Esophagus muscularis mucosa (tissue), 4 donors: ENCODE results near the gene LETM1. TPM values are rescaled to one million over a fixed set of nuclear protein-coding genes. Genes with fewer than 3 reads are reported as not detected.

Experiments
- DNase-seq: peaks from one replicate; pipeline ENCODE4 v3.0.0-alpha.2; 2017; ENCODE audit errors: extremely low spot score
- H3K27ac ChIP-seq, 4 donors: fragments of 200-600 bp; sonication (generic); replicated peaks in 1 of 4; 1 replicate in 3 of 4; 2 replicates in 1 of 4; pipeline ENCODE4 v1.5.1; 2016 to 2019; ENCODE audit warnings: mild to moderate bottlenecking in 1 of 4
- H3K27me3 ChIP-seq, 4 donors: fragments of 200-600 bp; sonication (generic); one replicate each; pipeline versions ENCODE4 v1.5.1 to v1.6.0; 2016 to 2019
- H3K36me3 ChIP-seq, 4 donors: fragments of 200-600 bp; sonication (generic); one replicate each; pipeline ENCODE4 v1.5.1; 2016 to 2019
- H3K4me1 ChIP-seq, 4 donors: fragments of 200-600 bp; sonication (generic); one replicate each; pipeline ENCODE4 v1.5.1; 2016 to 2019
- H3K4me3 ChIP-seq, 4 donors: fragments of 200-600 bp; sonication (generic); 1 replicate in 2 of 4; 2 replicates in 2 of 4; pipeline ENCODE4 v1.5.1; 2016 to 2019; ENCODE audit warnings: mild to moderate bottlenecking in 4 of 4, moderate library complexity in 1 of 4
- H3K9me3 ChIP-seq, 4 donors: fragments of 200-600 bp; sonication (generic); 1 replicate in 3 of 4; 2 replicates in 1 of 4; pipeline ENCODE4 v1.5.1; 2016 to 2019
- EP300 ChIP-seq: sonication (generic); formaldehyde crosslinking; IDR thresholded peaks from one replicate; pipeline ENCODE4 v1.6.1; 2017; ENCODE audit warnings: antibody characterized with exemption
- POLR2A ChIP-seq: fragments of 450-650 bp; IDR thresholded peaks from one replicate; pipeline ENCODE4 v1.6.1; 2017; ENCODE audit warnings: antibody characterized with exemption, moderate library complexity, mild to moderate bottlenecking, low read depth
- POLR2AphosphoS5 ChIP-seq, 2 donors: sonication (generic); formaldehyde crosslinking; IDR thresholded peaks; one replicate each; pipeline ENCODE4 v1.6.1; 2017; ENCODE audit warnings: antibody characterized with exemption in 2 of 2
- WGBS: methylation state at CpG from one replicate; pipeline ENCODE4 v1.1.5; 2018; 5-methylcytosine and 5-hydroxymethylcytosine counted together
- intact Hi-C: fragments of 100-400 bp; cut with DNase I; formaldehyde crosslinking; loops from one replicate; pipeline ENCODE4 v1.15.1; 2023
- total RNA-seq, 4 donors: library from RNA; depleted of rRNA; stranded (reverse); fragments of >200 nt; gene quantifications; one replicate each; pipeline versions ENCODE4 v1.1.0 to v1.2.1, GENCODE V29; 2016
- TF ChIP-seq, protein P1 (sequence below), 3 experiments: fragments of 200-600 bp in 2 of 3; fragments of 450-650 bp in 1 of 3; sonication (generic) in 2 of 3; IDR thresholded peaks; one replicate each; pipeline ENCODE4 v1.5.1; 2017 to 2019; ENCODE audit warnings: antibody characterized with exemption in 3 of 3, mild to moderate bottlenecking in 2 of 3, moderate library complexity in 1 of 3

The LETM1 gene
- total RNA-seq, 4 donors from 2014 or later, result 23.7 to 34.7 (median 33.3) TPM

DNA sequence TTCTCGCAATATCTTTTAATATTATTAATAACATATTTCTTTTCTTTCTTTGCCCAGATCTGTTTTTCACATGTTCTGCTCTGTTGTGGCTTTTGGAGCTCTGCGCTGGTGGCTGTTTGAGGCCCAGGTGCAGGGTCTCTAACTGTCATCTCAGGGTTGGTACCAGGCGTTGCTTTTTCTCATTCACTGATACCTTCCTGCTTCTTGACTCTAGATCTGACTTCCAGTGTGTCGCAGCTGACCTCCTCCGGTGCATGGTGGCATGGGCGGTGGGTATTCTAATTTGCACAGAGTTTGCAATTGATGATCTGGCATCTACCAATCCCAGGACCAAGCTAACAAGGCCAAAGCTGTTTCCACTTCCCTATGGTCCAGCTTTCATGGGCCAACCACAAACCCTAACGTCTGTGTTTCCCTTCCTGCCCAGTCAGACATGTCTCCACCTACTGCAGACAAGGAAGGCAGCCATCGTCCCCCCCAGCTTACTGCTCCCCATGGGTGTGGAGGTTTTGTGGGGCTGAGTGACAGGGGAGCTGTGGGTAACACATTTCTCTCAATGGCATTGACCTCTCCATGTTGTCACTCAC, 25.2 kb downstream of the LETM1 start:
- no peak for DNase-seq
- H3K9me3 ChIP-seq, result no peaks in the 10 kb centered on the region
- H3K27me3 ChIP-seq, result no peaks in the 10 kb centered on the region
- intact Hi-C loops, result no loop called here
- WGBS, result 85% methylated on average over 8 of the region's 8 CpGs
- H3K4me1 ChIP-seq, result peaks cover 0 to 8% (median 3%) of the 10 kb centered on the region in 4 donors
- H3K4me3 ChIP-seq, result no peak overlapping the region
- peaks cover 53 to 79% (median 71%) of the 10 kb centered on the region in 4 donors for H3K36me3 ChIP-seq
- TF ChIP-seq POLR2AphosphoS5 (IDR thresholded peaks at IDR 0.05), result no peak
- TF ChIP-seq, protein P1, sequence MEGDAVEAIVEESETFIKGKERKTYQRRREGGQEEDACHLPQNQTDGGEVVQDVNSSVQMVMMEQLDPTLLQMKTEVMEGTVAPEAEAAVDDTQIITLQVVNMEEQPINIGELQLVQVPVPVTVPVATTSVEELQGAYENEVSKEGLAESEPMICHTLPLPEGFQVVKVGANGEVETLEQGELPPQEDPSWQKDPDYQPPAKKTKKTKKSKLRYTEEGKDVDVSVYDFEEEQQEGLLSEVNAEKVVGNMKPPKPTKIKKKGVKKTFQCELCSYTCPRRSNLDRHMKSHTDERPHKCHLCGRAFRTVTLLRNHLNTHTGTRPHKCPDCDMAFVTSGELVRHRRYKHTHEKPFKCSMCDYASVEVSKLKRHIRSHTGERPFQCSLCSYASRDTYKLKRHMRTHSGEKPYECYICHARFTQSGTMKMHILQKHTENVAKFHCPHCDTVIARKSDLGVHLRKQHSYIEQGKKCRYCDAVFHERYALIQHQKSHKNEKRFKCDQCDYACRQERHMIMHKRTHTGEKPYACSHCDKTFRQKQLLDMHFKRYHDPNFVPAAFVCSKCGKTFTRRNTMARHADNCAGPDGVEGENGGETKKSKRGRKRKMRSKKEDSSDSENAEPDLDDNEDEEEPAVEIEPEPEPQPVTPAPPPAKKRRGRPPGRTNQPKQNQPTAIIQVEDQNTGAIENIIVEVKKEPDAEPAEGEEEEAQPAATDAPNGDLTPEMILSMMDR (IDR thresholded peaks at IDR 0.05), result no peak
- TF ChIP-seq EP300, result no peak
- no peak for TF ChIP-seq POLR2A
- H3K27ac ChIP-seq, result no peak overlapping the region

DNA sequence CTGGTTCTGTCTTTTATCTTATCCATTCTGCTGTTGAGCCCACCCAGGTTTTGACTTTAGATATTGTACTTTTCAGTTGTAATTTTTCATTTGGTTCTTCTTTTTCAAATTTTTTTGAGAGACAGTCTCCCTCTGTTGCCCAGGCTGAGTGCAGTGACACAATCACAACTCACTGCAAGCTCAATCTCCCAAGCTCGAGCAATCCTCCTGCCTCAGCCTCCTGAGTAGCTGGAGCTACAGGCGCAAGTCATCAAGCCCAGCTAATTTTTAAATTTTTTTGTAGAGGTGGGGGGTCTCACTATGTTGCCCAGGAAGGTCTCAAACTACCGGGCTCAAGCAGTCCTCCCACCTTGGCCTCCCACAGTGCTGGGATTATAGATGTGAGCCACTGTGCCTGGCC, 25.7 kb downstream of the LETM1 start:
- Histone ChIP-seq H3K4me1 (peaks cover 0 to 8% (median 3%) of the 10 kb centered on the region in 4 donors), H3K4me3 (no peak overlapping the region), H3K9me3 (no peaks in the 10 kb centered on the region), H3K27ac (no peak overlapping the region), H3K27me3 (no peaks in the 10 kb centered on the region), H3K36me3 (peaks cover 51 to 79% (median 71%) of the 10 kb centered on the region in 4 donors)
- no peak for TF ChIP-seq POLR2AphosphoS5 (IDR thresholded peaks at IDR 0.05)
- no peak for TF ChIP-seq EP300
- no peak for TF ChIP-seq POLR2A
- TF ChIP-seq, protein P1 (IDR thresholded peaks at IDR 0.05), result no peak
- WGBS, result 97% methylated on average over 3 of the region's 3 CpGs
- DNase-seq, result no peak
- intact Hi-C loops, result no loop called here

DNA sequence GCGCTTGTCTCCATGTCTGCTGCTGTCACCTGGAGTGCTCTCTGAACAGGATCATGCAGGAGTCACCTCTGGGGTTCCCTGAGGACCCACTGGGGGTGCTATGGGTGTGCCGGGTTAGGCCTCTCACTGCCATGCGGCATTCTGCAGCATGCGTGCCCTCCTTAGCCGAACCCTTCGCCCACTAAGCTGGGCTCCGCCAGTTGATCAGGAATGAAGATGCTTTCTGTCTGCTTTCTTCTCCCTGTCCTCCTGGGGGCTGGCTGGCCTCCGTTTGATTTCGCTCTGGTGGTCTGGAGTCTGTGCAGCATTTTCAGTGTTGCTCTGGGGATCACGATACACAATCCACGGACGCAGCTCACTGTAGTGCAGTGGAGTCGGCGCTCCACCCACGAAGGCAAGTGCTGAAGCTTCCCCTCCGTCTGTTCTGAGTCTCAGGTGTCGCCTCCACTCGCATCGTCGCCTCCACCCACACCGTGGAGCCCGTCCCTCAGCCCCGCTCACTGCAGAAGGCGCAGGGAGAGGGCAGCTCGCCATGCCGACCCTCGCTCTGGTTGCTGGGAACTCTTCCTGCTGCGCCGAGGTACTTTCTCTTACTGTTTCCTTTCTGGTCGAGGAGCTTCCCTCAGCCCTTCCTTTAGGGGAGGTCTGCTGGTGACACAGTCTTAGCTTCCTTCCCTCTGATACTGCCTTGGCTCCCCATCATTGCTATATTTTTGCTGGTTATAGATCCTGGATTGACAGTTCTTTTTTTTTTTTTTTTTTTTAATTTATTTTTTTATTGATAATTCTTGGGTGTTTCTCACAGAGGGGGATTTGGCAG, 29.2 kb downstream of the LETM1 start:
- H3K27me3 ChIP-seq, result no peaks in the 10 kb centered on the region

DNA sequence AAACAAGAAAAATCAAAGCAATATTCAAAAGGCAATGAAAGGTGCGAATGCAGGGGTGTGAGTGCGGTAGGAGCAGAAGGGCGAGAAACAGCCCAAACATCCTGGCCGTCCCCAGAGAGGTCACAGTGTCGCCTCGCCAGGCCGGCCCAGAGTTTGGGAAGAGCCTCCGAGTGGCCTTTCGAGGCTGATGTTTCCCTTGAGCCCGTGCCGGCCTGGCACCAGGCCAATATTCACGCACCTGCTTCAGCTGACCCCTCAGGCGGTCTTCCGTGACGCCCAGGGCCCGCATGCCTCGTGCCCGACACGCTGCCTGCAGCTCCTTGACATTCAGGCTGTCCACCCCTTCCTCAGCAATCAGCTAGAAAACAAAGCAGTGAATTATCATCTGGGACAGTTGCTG, 30.6 kb downstream of the LETM1 start:
- Histone ChIP-seq H3K27ac (no peak overlapping the region), H3K4me3 (no peak overlapping the region), H3K4me1 (peaks cover 0 to 8% (median 3%) of the 10 kb centered on the region in 4 donors), H3K36me3 (peaks cover 46 to 79% (median 69%) of the 10 kb centered on the region in 4 donors), H3K27me3 (no peaks in the 10 kb centered on the region), H3K9me3 (no peaks in the 10 kb centered on the region)
- 81% methylated on average over 19 of the region's 19 CpGs for WGBS
- intact Hi-C loops, result no loop called here
- no peak for DNase-seq
- no peak for TF ChIP-seq EP300
- TF ChIP-seq POLR2A, result no peak
- no peak for TF ChIP-seq POLR2AphosphoS5 (IDR thresholded peaks at IDR 0.05)

More for the DNA sequence above, 29.2 kb downstream of the LETM1 start:
- Histone ChIP-seq H3K36me3 (peaks cover 51 to 79% (median 71%) of the 10 kb centered on the region in 4 donors), H3K4me3 (no peak overlapping the region), H3K27ac (no peak overlapping the region), H3K4me1 (peaks cover 0 to 8% (median 3%) of the 10 kb centered on the region in 4 donors), H3K9me3 (no peaks in the 10 kb centered on the region)
- no peak for DNase-seq
- intact Hi-C loops, result no loop called here
- WGBS, result 91% methylated on average over 27 of the region's 30 CpGs
- TF ChIP-seq POLR2A (no peak), POLR2AphosphoS5 (IDR thresholded peaks at IDR 0.05) (no peak), EP300 (no peak)
- TF ChIP-seq, protein P1 (IDR thresholded peaks at IDR 0.05), result no peak

DNA sequence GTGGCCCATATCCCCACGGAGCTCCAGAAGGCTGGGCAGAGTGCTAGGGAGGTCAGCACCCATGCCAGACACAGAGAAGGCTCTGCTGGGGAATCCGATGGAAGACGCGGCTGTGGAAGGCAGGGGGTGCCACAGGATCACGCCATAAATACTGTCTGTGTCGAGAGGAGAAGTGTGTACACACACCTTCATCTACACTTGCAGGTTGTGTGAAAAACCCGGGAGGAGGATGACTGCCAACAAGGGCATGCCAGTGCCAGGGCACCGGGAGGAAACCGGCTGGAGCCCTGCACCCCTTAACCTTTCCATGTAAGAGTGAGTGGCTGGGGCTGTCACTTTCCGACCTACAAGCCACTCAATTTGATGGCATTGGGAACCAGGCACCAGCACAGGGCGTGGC, 31.2 kb downstream of the LETM1 start:
- no peaks in the 10 kb centered on the region for H3K27me3 ChIP-seq
- no peak overlapping the region for H3K27ac ChIP-seq
- no peak for TF ChIP-seq POLR2A
- TF ChIP-seq, protein P1 (IDR thresholded peaks at IDR 0.05), result no peak
- TF ChIP-seq EP300, result no peak
- TF ChIP-seq POLR2AphosphoS5 (IDR thresholded peaks at IDR 0.05), result no peak
- peaks cover 50 to 79% (median 74%) of the 10 kb centered on the region in 4 donors for H3K36me3 ChIP-seq
- H3K4me3 ChIP-seq, result no peak overlapping the region
- H3K4me1 ChIP-seq, result peaks cover 0 to 5% (median 2%) of the 10 kb centered on the region in 4 donors
- no peaks in the 10 kb centered on the region for H3K9me3 ChIP-seq
- DNase-seq, result no peak
- 86% methylated on average over 11 of the region's 11 CpGs for WGBS
- intact Hi-C loops, result no loop called here
